CD14-positive monocyte (primary cell): ENCODE results near the gene OSBPL9. TPM values are rescaled to one million over a fixed set of nuclear protein-coding genes. Genes with fewer than 3 reads are reported as not detected.

Source experiments
- DNase-seq, 3 donors: peaks; one replicate each; pipeline ENCODE4 v3.0.0-alpha.2; 2011 to 2022
- H2AFZ ChIP-seq: 2 replicates; pipeline ENCODE4 v1.6.0; 2012; ENCODE audit warnings: mild to moderate bottlenecking, low read depth, low read length, inconsistent platforms; ENCODE audit not compliant: insufficient read depth, poor library complexity, severe bottlenecking
- H3K27ac ChIP-seq, 2 donors: 1 replicate in 1 of 2; 2 replicates in 1 of 2; pipeline ENCODE4 v1.5.1; 2012 to 2013; ENCODE audit warnings: low read length in 2 of 2, control low read depth in 1 of 2, inconsistent platforms in 1 of 2, low read depth in 1 of 2, mild to moderate bottlenecking in 1 of 2
- H3K27me3 ChIP-seq, 2 donors: one replicate each; pipeline versions ENCODE4 v1.6.0 to v1.6.1; 2011 to 2013; ENCODE audit warnings: low read length in 2 of 2; ENCODE audit not compliant: control insufficient read depth in 2 of 2, insufficient read depth in 2 of 2
- H3K36me3 ChIP-seq, 2 donors: replicated peaks in 1 of 2; 1 replicate in 1 of 2; 2 replicates in 1 of 2; pipeline versions ENCODE4 v1.5.1 to v1.6.1; 2012 to 2013; ENCODE audit warnings: low read length in 2 of 2, control low read depth in 1 of 2, inconsistent platforms in 1 of 2, mild to moderate bottlenecking in 1 of 2; ENCODE audit not compliant: insufficient read depth in 2 of 2, control insufficient read depth in 1 of 2
- H3K4me1 ChIP-seq, 2 donors: 1 replicate in 1 of 2; 2 replicates in 1 of 2; pipeline versions ENCODE4 v1.5.1 to v1.6.1; 2012 to 2013; ENCODE audit warnings: low read length in 2 of 2, control low read depth in 1 of 2, inconsistent platforms in 1 of 2, mild to moderate bottlenecking in 1 of 2, moderate library complexity in 1 of 2; ENCODE audit not compliant: insufficient read depth in 2 of 2, control insufficient read depth in 1 of 2
- H3K4me2 ChIP-seq: replicated peaks from 2 replicates; pipeline ENCODE3; 2012; ENCODE audit warnings: low read length, moderate library complexity, mild to moderate bottlenecking; ENCODE audit not compliant: poor library complexity, severe bottlenecking; ENCODE audit errors: extremely low read depth
- H3K4me3 ChIP-seq, 3 experiments: fragments of 200-600 bp in 1 of 3; sonication (generic) in 1 of 3; replicated peaks in 1 of 3; 1 replicate in 2 of 3; 2 replicates in 1 of 3; pipeline ENCODE4 v1.5.1; 2011 to 2013; ENCODE audit warnings: low read length in 3 of 3, mild to moderate bottlenecking in 3 of 3, control low read depth in 2 of 3, low read depth in 2 of 3, inconsistent platforms in 1 of 3, moderate library complexity in 1 of 3
- H3K79me2 ChIP-seq: 2 replicates; pipeline ENCODE4 v1.6.0; 2012; ENCODE audit warnings: mild to moderate bottlenecking, control low read depth, inconsistent platforms, low read length, moderate library complexity; ENCODE audit not compliant: insufficient read depth
- H3K9ac ChIP-seq: 2 replicates; pipeline ENCODE4 v1.6.0; 2017; ENCODE audit warnings: low read length, mild to moderate bottlenecking; ENCODE audit not compliant: insufficient read depth, poor library complexity, severe bottlenecking
- H3K9me3 ChIP-seq, 2 donors: replicated peaks in 1 of 2; 1 replicate in 1 of 2; 2 replicates in 1 of 2; pipeline versions ENCODE4 v1.5.1 to v1.6.1; 2012 to 2013; ENCODE audit warnings: low read length in 2 of 2, control low read depth in 1 of 2; ENCODE audit not compliant: control insufficient read depth in 1 of 2, insufficient read depth in 1 of 2
- H4K20me1 ChIP-seq: 2 replicates; pipeline ENCODE4 v1.6.0; 2012; ENCODE audit warnings: mild to moderate bottlenecking, low read length, control low read depth, moderate library complexity; ENCODE audit not compliant: insufficient read depth
- H3K27ac Mint-ChIP-seq, 7 donors: one replicate each; pipeline ENCODE4 v1.8.0; 2020; ENCODE audit warnings: mild to moderate bottlenecking in 7 of 7, mixed read lengths in 7 of 7, moderate library complexity in 6 of 7, inconsistent platforms in 2 of 7
- H3K27me3 Mint-ChIP-seq, 3 donors: one replicate each; pipeline ENCODE4 v1.8.0; 2021 to 2022; ENCODE audit warnings: low read depth in 3 of 3, mild to moderate bottlenecking in 3 of 3, mixed read lengths in 3 of 3, moderate library complexity in 3 of 3, inconsistent platforms in 1 of 3
- H3K36me3 Mint-ChIP-seq, 2 donors: one replicate each; pipeline ENCODE4 v1.8.0; 2020; ENCODE audit warnings: mixed read lengths in 2 of 2, inconsistent platforms in 1 of 2, mild to moderate bottlenecking in 1 of 2
- H3K4me1 Mint-ChIP-seq: one replicate; pipeline ENCODE4 v1.8.0; 2020; ENCODE audit warnings: mild to moderate bottlenecking, mixed read lengths
- H3K4me3 Mint-ChIP-seq, 2 donors: one replicate each; pipeline ENCODE4 v1.8.0; 2020; ENCODE audit warnings: mild to moderate bottlenecking in 2 of 2, mixed read lengths in 2 of 2, moderate library complexity in 1 of 2
- H3K9me3 Mint-ChIP-seq, 7 donors: one replicate each; pipeline ENCODE4 v1.8.0; 2020 to 2022; ENCODE audit warnings: mixed read lengths in 7 of 7, mild to moderate bottlenecking in 6 of 7, moderate library complexity in 6 of 7, inconsistent platforms in 2 of 7
- WGBS: methylation state at CpG from one replicate; pipeline ENCODE4 v1.1.5; 2013; ENCODE audit warnings: missing lambda C conversion rate; ENCODE audit not compliant: insufficient coverage; 5-methylcytosine and 5-hydroxymethylcytosine counted together
- intact Hi-C, 2 donors: fragments of 100-400 bp; cut with micrococcal nuclease; formaldehyde crosslinking; loops; one replicate each; pipeline versions ENCODE4 v1.15.0 to v1.15.1; 2023
- polyA plus RNA-seq, 3 donors: library from polyadenylated mRNA; depleted of rRNA in 1 of 3; unstranded in 2 of 3; stranded (reverse) in 1 of 3; fragments of 300-500 nt in 2 of 3; fragments of >200 nt in 1 of 3; fragmentation: Illumina TruSeq in 2 of 3; gene quantifications; 1 replicate in 2 of 3; 2 replicates in 1 of 3; pipeline ENCODE4 v1.2.3, GENCODE V29; 2012 to 2021
- TF ChIP-seq, protein P1 (sequence below): fragments of 200-600 bp; IDR thresholded peaks from one replicate; pipeline ENCODE4 v1.8.0; 2022; ENCODE audit warnings: antibody characterized with exemption, mild to moderate bottlenecking

Gene OSBPL9
- polyA plus RNA-seq, 3 donors: 22.2 to 41.4 (median 31.3) TPM

DNA sequence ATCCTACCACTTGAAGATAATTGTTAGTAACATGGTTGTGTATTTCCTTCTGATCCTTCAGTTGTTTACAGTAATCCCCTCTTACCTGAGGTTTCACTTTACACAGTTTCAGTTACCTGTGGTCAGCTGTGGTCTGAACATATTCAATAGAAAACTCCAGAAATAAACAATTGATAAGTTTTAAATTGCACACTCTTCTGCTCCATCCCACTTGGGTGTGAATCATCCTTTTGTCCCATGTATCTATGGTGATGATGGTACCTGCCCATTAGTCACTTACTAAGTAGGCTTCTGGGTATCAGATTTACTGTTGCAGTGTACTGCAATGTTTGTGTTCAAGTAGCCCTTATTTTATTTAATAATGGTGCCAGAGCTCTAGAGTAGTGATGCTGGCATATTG is 62.5 kb downstream of the OSBPL9 start:
- no peak overlapping the region for H3K27ac Mint-ChIP-seq
- peaks cover 0 to 2% (median 1%) of the 10 kb centered on the region in 3 donors for H3K27me3 Mint-ChIP-seq
- no peak overlapping the region for H3K4me2 ChIP-seq
- H3K4me3 Mint-ChIP-seq: no peak overlapping the region
- H3K4me1 ChIP-seq: no peaks in the 10 kb centered on the region
- intact Hi-C loops: no loop called here
- no peaks in the 10 kb centered on the region for H3K9me3 ChIP-seq
- H3K27ac ChIP-seq: no peak overlapping the region
- DNase-seq: no peak
- H3K4me3 ChIP-seq: no peak overlapping the region
- H3K36me3 ChIP-seq: peaks cover 0 to 1% of the 10 kb centered on the region in 2 donors
- H3K9me3 Mint-ChIP-seq: no peaks in the 10 kb centered on the region
- no peaks in the 10 kb centered on the region for H3K27me3 ChIP-seq
- no peaks in the 10 kb centered on the region for H3K4me1 Mint-ChIP-seq
- H2AFZ ChIP-seq: no peak overlapping the region
- H3K36me3 Mint-ChIP-seq: peaks cover under 1 to 7% of the 10 kb centered on the region in 2 donors
- TF ChIP-seq, protein P1, sequence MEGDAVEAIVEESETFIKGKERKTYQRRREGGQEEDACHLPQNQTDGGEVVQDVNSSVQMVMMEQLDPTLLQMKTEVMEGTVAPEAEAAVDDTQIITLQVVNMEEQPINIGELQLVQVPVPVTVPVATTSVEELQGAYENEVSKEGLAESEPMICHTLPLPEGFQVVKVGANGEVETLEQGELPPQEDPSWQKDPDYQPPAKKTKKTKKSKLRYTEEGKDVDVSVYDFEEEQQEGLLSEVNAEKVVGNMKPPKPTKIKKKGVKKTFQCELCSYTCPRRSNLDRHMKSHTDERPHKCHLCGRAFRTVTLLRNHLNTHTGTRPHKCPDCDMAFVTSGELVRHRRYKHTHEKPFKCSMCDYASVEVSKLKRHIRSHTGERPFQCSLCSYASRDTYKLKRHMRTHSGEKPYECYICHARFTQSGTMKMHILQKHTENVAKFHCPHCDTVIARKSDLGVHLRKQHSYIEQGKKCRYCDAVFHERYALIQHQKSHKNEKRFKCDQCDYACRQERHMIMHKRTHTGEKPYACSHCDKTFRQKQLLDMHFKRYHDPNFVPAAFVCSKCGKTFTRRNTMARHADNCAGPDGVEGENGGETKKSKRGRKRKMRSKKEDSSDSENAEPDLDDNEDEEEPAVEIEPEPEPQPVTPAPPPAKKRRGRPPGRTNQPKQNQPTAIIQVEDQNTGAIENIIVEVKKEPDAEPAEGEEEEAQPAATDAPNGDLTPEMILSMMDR: no peak
- H3K79me2 ChIP-seq: peaks cover 4% of the 10 kb centered on the region
- no peak overlapping the region for H3K9ac ChIP-seq
- H4K20me1 ChIP-seq: peaks cover 37% of the 10 kb centered on the region

DNA sequence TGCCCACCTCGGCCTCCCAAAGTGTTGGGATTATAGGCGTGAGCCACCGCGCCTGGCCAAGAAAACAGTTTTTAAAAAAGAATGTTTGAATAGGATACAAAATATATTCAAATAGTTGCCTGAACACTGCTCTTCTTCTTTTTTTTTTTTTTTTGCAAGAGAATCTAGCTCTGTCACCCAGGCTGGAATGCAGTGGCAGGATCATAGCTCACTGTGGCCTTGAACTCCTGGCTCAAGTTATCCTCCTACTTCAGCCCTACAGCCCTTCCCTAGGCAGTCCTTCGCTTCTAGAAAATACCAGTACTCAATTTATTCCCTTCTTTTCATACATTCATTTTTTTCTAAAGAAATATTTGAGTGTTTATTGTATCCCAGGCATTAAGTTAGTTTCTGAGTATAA is 67.9 kb downstream of the OSBPL9 start:
- H2AFZ ChIP-seq: no peak overlapping the region
- H3K4me2 ChIP-seq: no peak overlapping the region
- Mint-ChIP-seq H3K27me3 (peaks cover 0 to 2% (median 1%) of the 10 kb centered on the region in 3 donors), H3K4me1 (peaks cover 15% of the 10 kb centered on the region), H3K4me3 (no peak overlapping the region), H3K36me3 (peaks cover 0 to 4% of the 10 kb centered on the region in 2 donors), H3K9me3 (peaks cover 0 to 2% (median 0%) of the 10 kb centered on the region in 7 donors), H3K27ac (no peak overlapping the region)
- peaks cover 19% of the 10 kb centered on the region for H3K79me2 ChIP-seq
- H3K27ac ChIP-seq: no peak overlapping the region
- peaks cover 46% of the 10 kb centered on the region for H4K20me1 ChIP-seq
- intact Hi-C loops: no loop called here
- H3K27me3 ChIP-seq: no peaks in the 10 kb centered on the region
- H3K36me3 ChIP-seq: no peaks in the 10 kb centered on the region
- TF ChIP-seq, protein P1: no peak
- no CpG with 5 or more reads among the region's 5 CpGs for WGBS
- H3K4me3 ChIP-seq: no peak overlapping the region
- no peaks in the 10 kb centered on the region for H3K9me3 ChIP-seq
- no peak overlapping the region for H3K9ac ChIP-seq
- no peak for DNase-seq
- H3K4me1 ChIP-seq: peaks cover 5 to 17% of the 10 kb centered on the region in 2 donors
